Ishikawa (cell line): ENCODE data around the gene RABEP1.

Experiments used
- CEBPB ChIP-seq: IDR thresholded peaks from 2 replicates; pipeline ENCODE4 v1.6.1; 2012
- CREB1 ChIP-seq: IDR thresholded peaks from 2 replicates; pipeline ENCODE4 v1.6.1; 2012; ENCODE audit warnings: low read depth
- EGR1 ChIP-seq: IDR thresholded peaks from 2 replicates; pipeline ENCODE4 v1.6.1; 2012
- EP300 ChIP-seq: IDR thresholded peaks from 2 replicates; pipeline ENCODE4 v1.6.1; 2012; ENCODE audit warnings: borderline replicate concordance
- FOXM1 ChIP-seq: IDR thresholded peaks from 2 replicates; pipeline ENCODE4 v1.6.1; 2012; ENCODE audit warnings: low read depth, borderline replicate concordance
- RAD21 ChIP-seq: IDR thresholded peaks from 2 replicates; pipeline ENCODE4 v1.6.1; 2012; ENCODE audit warnings: low read depth
- TAF1 ChIP-seq: IDR thresholded peaks from 2 replicates; pipeline ENCODE4 v1.6.1; 2012; ENCODE audit warnings: low read depth, mild to moderate bottlenecking
- TEAD4 ChIP-seq: IDR thresholded peaks from 2 replicates; pipeline ENCODE4 v1.6.1; 2012
- YY1 ChIP-seq: IDR thresholded peaks from 2 replicates; pipeline ENCODE4 v1.6.1; 2012; ENCODE audit warnings: low read depth
- ZBTB7A ChIP-seq: IDR thresholded peaks from 2 replicates; pipeline ENCODE4 v1.6.1; 2012; ENCODE audit warnings: low read depth
- TF ChIP-seq, protein P1 (sequence below): IDR thresholded peaks from 2 replicates; pipeline ENCODE4 v1.6.1; 2012
- TF ChIP-seq, protein P2 (sequence below): IDR thresholded peaks from 2 replicates; pipeline ENCODE4 v1.6.1; 2012; ENCODE audit warnings: low read depth, mild to moderate bottlenecking
- TF ChIP-seq, protein P3 (sequence below): IDR thresholded peaks from 2 replicates; pipeline ENCODE4 v1.6.1; 2012

DNA sequence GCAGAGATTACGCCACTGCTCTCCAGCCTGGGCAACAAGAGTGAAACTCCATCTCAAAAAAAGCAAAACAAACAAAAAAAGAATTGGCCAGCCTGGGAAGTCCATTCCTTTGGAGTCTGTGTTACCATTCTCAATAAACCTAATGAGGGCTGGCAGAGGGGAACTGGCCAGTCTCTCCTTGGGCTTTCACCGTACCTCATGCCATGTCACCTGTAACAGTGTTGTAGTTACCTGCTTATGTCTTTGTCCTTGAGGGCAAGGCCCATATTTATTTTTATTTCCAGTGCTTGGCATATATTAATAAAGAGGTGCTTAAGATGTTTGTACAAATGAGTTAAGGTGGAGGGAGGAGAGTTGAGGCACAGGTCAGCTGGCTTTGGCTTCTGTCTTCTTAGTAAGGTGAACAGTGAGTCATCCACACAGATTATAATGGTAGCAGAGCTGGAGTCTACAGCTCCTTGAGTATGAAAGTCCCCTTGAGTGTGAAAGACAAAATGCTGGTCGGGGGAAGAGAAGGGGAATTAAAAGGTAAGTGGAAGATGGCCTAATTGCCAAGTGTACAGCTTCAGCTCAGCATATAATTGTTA, 148.4 kb downstream of the RABEP1 start:
- TF ChIP-seq EP300 (no peak), ZBTB7A (no peak), RAD21 (no peak), FOXM1 (no peak), TEAD4 (no peak), EGR1 (no peak), CEBPB (no peak), TAF1 (no peak), YY1 (no peak), CREB1 (no peak)
- TF ChIP-seq, protein P1, sequence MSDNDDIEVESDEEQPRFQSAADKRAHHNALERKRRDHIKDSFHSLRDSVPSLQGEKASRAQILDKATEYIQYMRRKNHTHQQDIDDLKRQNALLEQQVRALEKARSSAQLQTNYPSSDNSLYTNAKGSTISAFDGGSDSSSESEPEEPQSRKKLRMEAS, result no peak
- TF ChIP-seq, protein P2, sequence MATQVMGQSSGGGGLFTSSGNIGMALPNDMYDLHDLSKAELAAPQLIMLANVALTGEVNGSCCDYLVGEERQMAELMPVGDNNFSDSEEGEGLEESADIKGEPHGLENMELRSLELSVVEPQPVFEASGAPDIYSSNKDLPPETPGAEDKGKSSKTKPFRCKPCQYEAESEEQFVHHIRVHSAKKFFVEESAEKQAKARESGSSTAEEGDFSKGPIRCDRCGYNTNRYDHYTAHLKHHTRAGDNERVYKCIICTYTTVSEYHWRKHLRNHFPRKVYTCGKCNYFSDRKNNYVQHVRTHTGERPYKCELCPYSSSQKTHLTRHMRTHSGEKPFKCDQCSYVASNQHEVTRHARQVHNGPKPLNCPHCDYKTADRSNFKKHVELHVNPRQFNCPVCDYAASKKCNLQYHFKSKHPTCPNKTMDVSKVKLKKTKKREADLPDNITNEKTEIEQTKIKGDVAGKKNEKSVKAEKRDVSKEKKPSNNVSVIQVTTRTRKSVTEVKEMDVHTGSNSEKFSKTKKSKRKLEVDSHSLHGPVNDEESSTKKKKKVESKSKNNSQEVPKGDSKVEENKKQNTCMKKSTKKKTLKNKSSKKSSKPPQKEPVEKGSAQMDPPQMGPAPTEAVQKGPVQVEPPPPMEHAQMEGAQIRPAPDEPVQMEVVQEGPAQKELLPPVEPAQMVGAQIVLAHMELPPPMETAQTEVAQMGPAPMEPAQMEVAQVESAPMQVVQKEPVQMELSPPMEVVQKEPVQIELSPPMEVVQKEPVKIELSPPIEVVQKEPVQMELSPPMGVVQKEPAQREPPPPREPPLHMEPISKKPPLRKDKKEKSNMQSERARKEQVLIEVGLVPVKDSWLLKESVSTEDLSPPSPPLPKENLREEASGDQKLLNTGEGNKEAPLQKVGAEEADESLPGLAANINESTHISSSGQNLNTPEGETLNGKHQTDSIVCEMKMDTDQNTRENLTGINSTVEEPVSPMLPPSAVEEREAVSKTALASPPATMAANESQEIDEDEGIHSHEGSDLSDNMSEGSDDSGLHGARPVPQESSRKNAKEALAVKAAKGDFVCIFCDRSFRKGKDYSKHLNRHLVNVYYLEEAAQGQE, result no peak
- TF ChIP-seq, protein P3, sequence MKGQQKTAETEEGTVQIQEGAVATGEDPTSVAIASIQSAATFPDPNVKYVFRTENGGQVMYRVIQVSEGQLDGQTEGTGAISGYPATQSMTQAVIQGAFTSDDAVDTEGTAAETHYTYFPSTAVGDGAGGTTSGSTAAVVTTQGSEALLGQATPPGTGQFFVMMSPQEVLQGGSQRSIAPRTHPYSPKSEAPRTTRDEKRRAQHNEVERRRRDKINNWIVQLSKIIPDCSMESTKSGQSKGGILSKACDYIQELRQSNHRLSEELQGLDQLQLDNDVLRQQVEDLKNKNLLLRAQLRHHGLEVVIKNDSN, result no peak
